ENCODE data around the gene PPP1R7. TPM values are rescaled to one million over a fixed set of nuclear protein-coding genes. Genes with fewer than 3 reads are reported as not detected.

The PPP1R7 gene
- total RNA-seq, 2 experiments from 2014 or later, result 90.2 to 92.0 TPM

GRCh38 chr2:241154915-241155314 is 4.6 kb downstream of the PPP1R7 start:
- CTCF ChIA-PET, result no interaction called here
- POLR2A ChIA-PET, result interaction anchor here (0.8 kb wide), 1 partner anchor 45 kb away, joined by 3 read pairs; no protein-coding TSS in a partner anchor

- CTCF ChIA-PET, result interaction anchor here (0.6 kb wide), 1 partner anchor 79 kb away, joined by 3 read pairs; no protein-coding TSS in a partner anchor
- POLR2A ChIA-PET, result interaction anchor here (0.8 kb wide), 1 partner anchor 46 kb away, joined by 3 read pairs; no protein-coding TSS in a partner anchor
Observed at GRCh38 chr2:241155936-241156335, 5.7 kb downstream of the PPP1R7 start.

GRCh38 chr2:241156971-241157441 is 6.7 kb downstream of the PPP1R7 start:
- ChIA-PET CTCF (interaction anchor here (1.7 kb wide), 1 partner anchor 79 kb away, joined by 5 read pairs; no protein-coding TSS in a partner anchor), POLR2A (no interaction called here)

DNA sequence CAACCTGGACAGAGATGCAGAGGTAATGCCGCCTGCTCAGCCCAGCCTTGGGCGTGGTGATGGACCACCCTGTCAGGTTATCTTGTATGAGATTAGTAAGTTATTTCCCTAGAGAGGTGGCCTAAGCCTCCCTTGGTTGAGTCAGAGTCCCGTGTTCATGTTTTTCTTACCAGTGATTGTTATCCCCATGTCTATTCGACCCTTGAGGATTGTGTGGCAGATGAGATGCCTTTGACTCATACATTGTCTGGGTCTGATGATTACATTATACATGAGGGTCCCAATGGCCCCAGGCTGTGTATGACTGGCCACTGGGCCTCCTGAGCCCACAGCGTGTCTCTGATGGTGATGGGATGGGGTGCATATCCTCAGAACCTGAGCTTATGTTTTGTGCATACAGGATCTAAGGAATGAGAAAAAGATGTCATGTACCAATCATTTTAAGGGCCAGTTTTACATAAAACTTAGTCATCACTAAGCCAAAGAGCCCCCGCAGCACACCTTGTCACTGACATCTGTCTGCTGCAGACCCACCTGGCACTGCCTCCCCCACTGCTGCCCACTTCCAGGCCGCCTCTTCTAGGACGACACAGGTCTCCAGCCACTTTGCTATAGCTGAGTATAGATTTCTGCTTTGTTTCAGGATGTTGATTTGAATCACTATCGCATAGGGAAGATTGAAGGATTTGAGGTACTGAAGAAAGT is 7.7 kb downstream of the PPP1R7 start:
- ChIA-PET POLR2A (no interaction called here), CTCF (interaction anchor here (1.7 kb wide), 1 partner anchor 80 kb away, joined by 5 read pairs; no protein-coding TSS in a partner anchor)

GRCh38 chr2:241158546-241158900 is 8.3 kb downstream of the PPP1R7 start:
- POLR2A ChIA-PET, result no interaction called here
- CTCF ChIA-PET, result interaction anchor here (1.7 kb wide), 1 partner anchor 80 kb away, joined by 5 read pairs; no protein-coding TSS in a partner anchor

DNA sequence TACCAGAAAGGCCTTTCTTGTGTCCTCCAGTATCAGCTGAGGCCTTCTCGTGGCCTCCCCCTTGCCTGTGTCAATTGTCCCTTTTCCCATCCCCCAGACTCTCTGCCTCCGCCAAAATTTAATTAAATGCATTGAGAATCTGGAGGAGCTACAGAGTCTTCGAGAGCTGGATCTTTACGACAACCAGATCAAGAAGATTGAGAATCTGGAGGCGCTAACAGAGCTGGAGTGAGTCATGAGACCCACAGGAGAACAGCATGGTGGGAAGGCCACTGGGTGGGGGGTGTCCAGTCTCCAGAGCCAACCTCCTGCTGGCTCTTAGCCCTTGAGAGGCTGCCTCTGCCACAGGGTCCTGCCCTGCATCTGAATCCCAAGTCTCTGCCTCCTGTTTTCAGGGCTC is 8.8 kb downstream of the PPP1R7 start:
- CTCF ChIA-PET, result no interaction called here

GRCh38 chr2:241160318-241160717 is 10.1 kb downstream of the PPP1R7 start:
- CTCF ChIA-PET, result no interaction called here
- POLR2A ChIA-PET, result no interaction called here

More for the DNA sequence above, 8.8 kb downstream of the PPP1R7 start:
- POLR2A ChIA-PET, result no interaction called here

DNA sequence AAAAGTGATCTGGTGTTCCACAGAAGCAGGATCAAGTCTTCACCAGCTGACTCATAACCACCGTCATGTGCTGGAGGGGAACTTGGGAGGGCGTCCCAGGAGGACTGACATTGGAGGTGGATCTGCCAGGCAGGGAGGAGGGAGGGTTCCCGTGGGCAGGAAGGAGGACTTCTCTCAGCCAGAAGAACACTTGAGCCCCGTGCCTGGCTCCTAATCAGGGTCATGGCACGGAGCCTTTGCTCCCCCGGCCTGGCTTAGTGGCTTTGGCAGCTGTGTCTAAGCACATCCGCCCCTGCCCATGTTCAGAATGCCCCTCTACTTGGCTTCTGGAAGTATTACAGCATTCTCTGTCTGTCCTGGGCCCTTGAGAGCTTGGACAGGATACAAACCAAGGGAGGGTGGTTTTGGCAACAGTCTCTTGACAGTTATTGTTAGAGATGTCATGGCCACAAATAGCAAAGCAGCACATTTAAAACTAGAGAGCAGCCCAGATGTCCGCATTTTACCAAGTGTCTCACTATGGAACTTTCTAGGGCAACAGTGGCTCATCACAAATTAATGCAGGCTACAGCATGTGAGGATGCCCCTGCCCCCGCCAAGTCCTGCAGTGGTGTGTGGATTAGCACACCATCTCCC is 11.5 kb downstream of the PPP1R7 start:
- ChIA-PET CTCF (no interaction called here), POLR2A (no interaction called here)

DNA sequence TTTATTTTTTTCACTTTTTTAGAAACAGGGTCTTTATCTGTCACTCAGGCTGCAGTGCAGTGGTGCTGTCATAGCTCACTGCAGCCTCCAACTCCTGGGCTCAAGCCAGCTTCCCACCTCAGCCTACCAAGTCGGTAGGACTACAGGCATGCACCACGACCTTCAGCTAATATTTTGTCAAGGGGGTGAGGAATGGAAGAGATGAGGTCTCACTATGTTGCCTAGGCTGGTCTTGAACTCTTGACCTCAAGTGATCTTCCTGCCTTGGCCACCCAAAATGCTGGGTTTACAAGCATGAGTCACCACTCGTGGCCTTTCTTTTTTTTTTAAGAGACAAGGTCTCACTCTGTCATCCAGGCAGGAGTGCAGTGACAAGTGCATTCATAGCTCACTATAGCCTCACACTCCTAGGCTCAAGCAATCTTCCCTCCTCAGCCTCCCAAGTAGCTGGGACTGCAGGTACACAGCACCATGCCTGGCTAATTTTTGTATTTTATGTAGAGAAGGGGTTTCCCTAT is 13.4 kb downstream of the PPP1R7 start:
- CTCF ChIA-PET, result no interaction called here
- POLR2A ChIA-PET, result no interaction called here

GRCh38 chr2:241168366-241168765 is 18.1 kb downstream of the PPP1R7 start:
- ChIA-PET CTCF (interaction anchor here (1.1 kb wide), 1 partner anchor 90 kb away, joined by 4 read pairs; no protein-coding TSS in a partner anchor), POLR2A (no interaction called here)

- POLR2A ChIA-PET, result no interaction called here
- CTCF ChIA-PET, result interaction anchor here (1.5 kb wide), 1 partner anchor 24 kb away, joined by 3 read pairs; no protein-coding TSS in a partner anchor
Observed at GRCh38 chr2:241173557-241173956, 23.3 kb downstream of the PPP1R7 start.

- ChIA-PET CTCF (interaction anchor here (0.7 kb wide), 1 partner anchor 888 kb away, joined by 3 read pairs; no protein-coding TSS in a partner anchor), POLR2A (no interaction called here)
Observed at GRCh38 chr2:241177526-241178334, 27.5 kb downstream of the PPP1R7 start.

- CTCF ChIA-PET, result no interaction called here
- POLR2A ChIA-PET, result interaction anchor here (1.8 kb wide), 1 partner anchor 29 kb away, joined by 7 read pairs; the partner anchor contains the start of genes PASK and PPP1R7
Observed at GRCh38 chr2:241178961-241179360, 28.7 kb downstream of the PPP1R7 start.

DNA sequence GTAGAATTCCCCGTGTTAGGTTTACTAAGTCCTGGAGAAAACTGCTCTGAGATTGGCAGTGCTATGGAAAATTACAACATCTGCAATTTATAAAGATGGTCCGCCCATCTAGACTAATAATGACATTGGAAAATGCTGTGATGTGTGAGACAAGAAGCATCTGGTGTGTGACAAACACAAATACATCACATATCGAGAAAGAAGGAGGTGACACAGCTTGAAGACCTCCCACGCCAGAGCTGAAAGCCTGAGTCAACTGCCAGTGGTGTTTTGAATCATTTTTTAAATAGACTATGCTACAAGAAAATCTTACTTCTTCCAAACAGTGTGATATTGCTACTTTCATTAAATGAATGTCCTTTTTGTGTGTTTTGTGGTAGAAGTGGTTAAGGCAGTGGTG is 29.6 kb downstream of the PPP1R7 start:
- ChIA-PET CTCF (no interaction called here), POLR2A (interaction anchor here (0.9 to 1.8 kb wide), 2 partner anchors 30 to 102 kb away, joined by 3 to 7 read pairs; partner anchors contain the start of genes PASK and PPP1R7)

DNA sequence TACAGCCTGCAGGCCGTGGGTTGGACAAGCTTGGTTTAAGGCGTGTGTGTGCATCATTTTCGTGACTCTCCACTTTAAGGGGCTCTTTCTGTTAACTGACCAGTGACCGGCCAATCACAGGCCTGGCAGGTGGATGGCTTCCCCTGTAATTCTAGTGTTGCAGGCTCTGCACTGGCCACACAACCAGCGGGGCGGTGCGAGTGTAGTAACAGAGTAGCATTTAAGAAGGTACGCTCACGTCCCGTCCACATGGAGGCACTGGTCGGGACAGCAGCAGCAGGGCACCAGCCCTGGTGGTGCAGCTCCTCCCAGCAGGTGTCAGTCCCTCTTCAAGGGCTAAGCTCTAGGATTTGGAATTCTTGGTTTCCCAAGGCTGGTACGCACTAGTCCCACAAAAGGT is 30.2 kb downstream of the PPP1R7 start:
- POLR2A ChIA-PET, result interaction anchor here (0.6 to 1.8 kb wide), 3 partner anchors 31 to 261 kb away, joined by 3 to 7 read pairs (median 4); partner anchors contain the start of genes PASK and PPP1R7
- CTCF ChIA-PET, result no interaction called here

GRCh38 chr2:241182126-241182525 is 31.9 kb downstream of the PPP1R7 start:
- POLR2A ChIA-PET, result no interaction called here
- CTCF ChIA-PET, result no interaction called here

GRCh38 chr2:241182531-241183133 is 32.4 kb downstream of the PPP1R7 start:
- ChIA-PET POLR2A (no interaction called here), CTCF (no interaction called here)

DNA sequence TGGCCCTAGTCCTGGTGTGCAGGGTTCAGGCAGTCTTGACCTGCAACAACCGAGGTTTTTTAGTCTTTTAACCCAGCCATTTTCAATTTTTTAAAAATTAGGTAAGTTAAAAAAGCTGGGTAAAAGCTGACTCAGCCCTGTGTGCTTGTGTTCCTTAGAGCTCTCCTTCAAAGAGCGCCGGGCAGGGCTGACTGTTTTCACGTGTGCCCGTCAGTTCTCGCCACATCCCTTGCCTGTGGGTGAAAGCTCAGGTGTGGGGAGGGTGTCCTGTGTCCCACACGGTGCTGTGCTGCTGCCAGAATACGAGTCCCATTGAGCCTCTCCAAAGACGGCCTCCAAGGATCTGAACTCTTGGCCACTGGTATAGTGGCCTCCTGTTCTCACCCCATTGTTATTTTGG is 33.0 kb downstream of the PPP1R7 start:
- POLR2A ChIA-PET, result no interaction called here
- CTCF ChIA-PET, result no interaction called here

- CTCF ChIA-PET, result no interaction called here
Observed at GRCh38 chr2:241184901-241185300, 34.6 kb downstream of the PPP1R7 start.

More at GRCh38 chr2:241184901-241185300, 34.6 kb downstream of the PPP1R7 start:
- POLR2A ChIA-PET, result no interaction called here

Data from activated CD8-positive, alpha-beta memory T cell treated with anti-CD3 and anti-CD28 coated beads for 36 hours (primary cell).